Fibroblast of lung (primary cell): ENCODE data around the gene SPOCK1. TPM values are rescaled to one million over a fixed set of nuclear protein-coding genes. Genes with fewer than 3 reads are reported as not detected.

Experiments used
- DNase-seq, 2 donors: peaks; one replicate each; pipeline versions ENCODE4 v3.0.0 to v3.0.0-alpha.2; 2010; ENCODE audit warnings: low read depth in 2 of 2
- H2AFZ ChIP-seq: 2 replicates; pipeline ENCODE4 v1.5.1; 2012; ENCODE audit warnings: low read length, control low read depth, inconsistent platforms
- H3K27ac ChIP-seq: 2 replicates; pipeline ENCODE4 v1.5.1; 2011; ENCODE audit warnings: low read length, control low read depth; ENCODE audit not compliant: insufficient read depth
- H3K27me3 ChIP-seq: 2 replicates; pipeline ENCODE4 v1.5.1; 2011; ENCODE audit warnings: mild to moderate bottlenecking, low read length; ENCODE audit not compliant: control insufficient read depth, insufficient read depth
- H3K36me3 ChIP-seq: 2 replicates; pipeline ENCODE4 v1.5.1; 2011; ENCODE audit warnings: low read length; ENCODE audit not compliant: control insufficient read depth, insufficient read depth
- H3K4me1 ChIP-seq: 2 replicates; pipeline ENCODE4 v1.5.1; 2011; ENCODE audit warnings: low read length; ENCODE audit not compliant: control insufficient read depth, insufficient read depth; ENCODE audit errors: extremely low read depth
- H3K4me2 ChIP-seq: 2 replicates; pipeline ENCODE4 v1.5.1; 2011; ENCODE audit warnings: low read length, control low read depth; ENCODE audit not compliant: insufficient read depth; ENCODE audit errors: extremely low read depth
- H3K4me3 ChIP-seq, 4 experiments: fragments of 200-600 bp in 1 of 4; sonication (generic) in 1 of 4; replicated peaks in 1 of 4; 2 replicates each; pipeline ENCODE4 v1.5.1; 2011 to 2016; ENCODE audit warnings: low read length in 4 of 4, low read depth in 3 of 4, mild to moderate bottlenecking in 3 of 4, control low read depth in 2 of 4, inconsistent platforms in 1 of 4, mixed read lengths in 1 of 4; ENCODE audit not compliant: insufficient read depth in 1 of 4; ENCODE audit errors: control extremely low read depth in 1 of 4
- H3K79me2 ChIP-seq: 2 replicates; pipeline ENCODE4 v1.5.1; 2012; ENCODE audit warnings: mild to moderate bottlenecking, low read length, inconsistent platforms; ENCODE audit not compliant: control insufficient read depth, insufficient read depth
- H3K9ac ChIP-seq: 2 replicates; pipeline ENCODE4 v1.5.1; 2011; ENCODE audit warnings: mild to moderate bottlenecking, low read length, control low read depth; ENCODE audit not compliant: insufficient read depth
- H3K9me3 ChIP-seq: 2 replicates; pipeline ENCODE4 v1.5.1; 2012; ENCODE audit warnings: low read depth, low read length; ENCODE audit not compliant: control insufficient read depth, insufficient read depth
- H4K20me1 ChIP-seq: 2 replicates; pipeline ENCODE4 v1.5.1; 2011; ENCODE audit warnings: low read length; ENCODE audit not compliant: control insufficient read depth, insufficient read depth; ENCODE audit errors: extremely low read depth
- CTCF ChIP-seq, 2 donors: IDR thresholded peaks in 1 of 2; conservative IDR thresholded peaks in 1 of 2; 1 replicate in 1 of 2; 2 replicates in 1 of 2; pipeline ENCODE4 v1.5.1; 2011 to 2012; ENCODE audit warnings: low read length in 2 of 2, control low read depth in 1 of 2, inconsistent platforms in 1 of 2, low read depth in 1 of 2, mild to moderate bottlenecking in 1 of 2
- EZH2 ChIP-seq: IDR thresholded peaks from 2 replicates; pipeline ENCODE4 v1.5.1; 2012; ENCODE audit warnings: low read length, control low read depth, mild to moderate bottlenecking; ENCODE audit errors: missing control alignments
- polyA plus RNA-seq, 2 donors: library from polyadenylated mRNA; depleted of rRNA in 1 of 2; stranded (reverse) in 1 of 2; unstranded in 1 of 2; fragments of >200 nt; gene quantifications; 2 replicates each; pipeline ENCODE4 v1.2.1, GENCODE V29; 2011 to 2012; ENCODE audit warnings: missing spikeins in 1 of 2
- total RNA-seq: library from RNA; depleted of rRNA; stranded (reverse); fragments of >200 nt; gene quantifications from 2 replicates; pipeline ENCODE4 v1.2.1, GENCODE V29; 2014

SPOCK1 gene
- total and polyA plus RNA-seq, 2 donors (not counting 1 experiment from before 2014, with no cell fraction given), result 11.1 to 34.9 TPM

DNA sequence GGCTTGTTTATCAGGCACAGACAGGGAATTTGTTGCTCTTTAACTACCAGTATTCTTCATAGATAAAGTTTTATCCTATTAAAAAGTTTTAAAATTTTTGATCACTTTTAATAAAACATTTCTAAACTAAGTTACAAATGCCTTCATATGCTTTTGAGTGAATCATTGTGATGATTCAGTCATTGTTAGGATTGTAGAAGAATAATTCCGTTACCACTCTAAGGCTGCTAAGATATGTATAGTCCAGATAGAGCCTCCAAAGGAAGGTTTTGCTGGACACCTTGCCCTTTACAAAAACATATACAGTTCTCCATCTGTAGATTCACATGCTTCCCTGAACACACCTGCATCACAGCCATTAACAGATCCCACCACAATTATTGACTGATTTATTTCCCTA is 233.7 kb downstream of the SPOCK1 start:
- Histone ChIP-seq H3K36me3 (no peaks in the 10 kb centered on the region), H4K20me1 (no peaks in the 10 kb centered on the region), H3K4me2 (no peak overlapping the region), H3K27me3 (no peaks in the 10 kb centered on the region), H3K9ac (no peak overlapping the region), H3K4me1 (peaks cover 2% of the 10 kb centered on the region), H2AFZ (no peak overlapping the region), H3K9me3 (no peaks in the 10 kb centered on the region), H3K4me3 (no peak overlapping the region), H3K79me2 (no peaks in the 10 kb centered on the region), H3K27ac (no peak overlapping the region)
- DNase-seq, result peak in 1 of 2 donors; percentile 61
- TF ChIP-seq EZH2, result no peak
- no peak for TF ChIP-seq CTCF (conservative IDR thresholded peaks at IDR 0.05 in 1 of 2, IDR thresholded peaks at IDR 0.05 in 1 of 2; ENCODE audit: low read depth in 1 of 2, low read length in 2 of 2)

GRCh38 chr5:137264573-137264972 is 234.6 kb downstream of the SPOCK1 start:
- no peaks in the 10 kb centered on the region for H3K27me3 ChIP-seq
- H3K4me3 ChIP-seq, result no peak overlapping the region
- TF ChIP-seq CTCF (conservative IDR thresholded peaks at IDR 0.05 in 1 of 2, IDR thresholded peaks at IDR 0.05 in 1 of 2; ENCODE audit: low read depth in 1 of 2, low read length in 2 of 2) (no peak), EZH2 (no peak)
- no peak overlapping the region for H2AFZ ChIP-seq
- peak in 1 of 2 donors; percentile 96 for DNase-seq
- no peak overlapping the region for H3K4me2 ChIP-seq
- H3K27ac ChIP-seq, result no peak overlapping the region
- H3K9me3 ChIP-seq, result no peaks in the 10 kb centered on the region
- peaks cover 2% of the 10 kb centered on the region for H3K4me1 ChIP-seq
- no peak overlapping the region for H3K9ac ChIP-seq
- no peaks in the 10 kb centered on the region for H3K36me3 ChIP-seq
- H3K79me2 ChIP-seq, result no peaks in the 10 kb centered on the region
- no peaks in the 10 kb centered on the region for H4K20me1 ChIP-seq

GRCh38 chr5:137264041-137264440 is 235.1 kb downstream of the SPOCK1 start:
- H4K20me1 ChIP-seq, result no peaks in the 10 kb centered on the region
- TF ChIP-seq CTCF (conservative IDR thresholded peaks at IDR 0.05 in 1 of 2, IDR thresholded peaks at IDR 0.05 in 1 of 2; ENCODE audit: low read depth in 1 of 2, low read length in 2 of 2), result no peak
- TF ChIP-seq EZH2, result no peak
- H3K9me3 ChIP-seq, result no peaks in the 10 kb centered on the region
- no peaks in the 10 kb centered on the region for H3K79me2 ChIP-seq
- H3K4me1 ChIP-seq, result peaks cover 2% of the 10 kb centered on the region
- H3K4me2 ChIP-seq, result no peak overlapping the region
- no peak overlapping the region for H3K9ac ChIP-seq
- no peak overlapping the region for H3K4me3 ChIP-seq
- peak in 1 of 2 donors; percentile 67 for DNase-seq
- H3K27ac ChIP-seq, result no peak overlapping the region
- H2AFZ ChIP-seq, result no peak overlapping the region
- H3K27me3 ChIP-seq, result no peaks in the 10 kb centered on the region
- no peaks in the 10 kb centered on the region for H3K36me3 ChIP-seq
